Activated naive CD8-positive, alpha-beta T cell treated with anti-CD3 and anti-CD28 coated beads, Interleukin-2, amount 50 U/mL, for 24 hours (primary cell): Measurements from ENCODE around the gene LCN12.

Experiments used
- ATAC-seq: fragments of 150-1000 bp; cut with Tn5 transposase; one replicate; pipeline ENCODE4 v1.10.0; 2021
- DNase-seq: peaks from one replicate; pipeline ENCODE4 v3.0.0; 2021
- H3K27ac Mint-ChIP-seq: one replicate; pipeline ENCODE4 v1.8.0; 2021; ENCODE audit warnings: mild to moderate bottlenecking, mixed read lengths
- H3K27me3 Mint-ChIP-seq: one replicate; pipeline ENCODE4 v1.8.0; 2021; ENCODE audit warnings: mixed read lengths
- H3K36me3 Mint-ChIP-seq: one replicate; pipeline ENCODE4 v1.8.0; 2021; ENCODE audit warnings: low read depth, mixed read lengths
- H3K4me1 Mint-ChIP-seq: one replicate; pipeline ENCODE4 v1.8.0; 2021; ENCODE audit warnings: mixed read lengths
- H3K4me3 Mint-ChIP-seq: one replicate; pipeline ENCODE4 v1.8.0; 2021; ENCODE audit warnings: mild to moderate bottlenecking, moderate library complexity, mixed read lengths
- H3K9me3 Mint-ChIP-seq: one replicate; pipeline ENCODE4 v1.8.0; 2021; ENCODE audit warnings: mixed read lengths

LCN12 gene

DNA sequence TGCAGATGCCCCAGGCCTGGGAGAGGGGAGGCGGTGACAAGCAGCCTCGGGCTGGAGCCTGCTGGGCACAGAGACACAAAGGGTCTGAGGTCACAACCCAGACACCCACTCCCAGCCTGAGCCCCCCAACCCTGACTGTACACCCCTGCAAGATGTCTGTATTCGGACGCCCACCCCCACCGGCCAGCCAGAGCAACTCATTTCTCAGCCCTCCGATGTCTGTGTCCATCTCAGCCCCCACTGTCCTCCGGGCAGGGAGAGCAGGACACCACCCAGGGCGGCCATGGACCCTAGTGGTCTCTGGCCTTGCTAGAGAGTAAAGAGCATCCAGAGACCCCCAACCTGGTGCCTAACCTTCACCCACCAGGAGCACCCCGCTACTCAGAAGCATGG, 3.9 kb downstream of the LCN12 start:
- H3K27ac Mint-ChIP-seq: no peak overlapping the region

DNA sequence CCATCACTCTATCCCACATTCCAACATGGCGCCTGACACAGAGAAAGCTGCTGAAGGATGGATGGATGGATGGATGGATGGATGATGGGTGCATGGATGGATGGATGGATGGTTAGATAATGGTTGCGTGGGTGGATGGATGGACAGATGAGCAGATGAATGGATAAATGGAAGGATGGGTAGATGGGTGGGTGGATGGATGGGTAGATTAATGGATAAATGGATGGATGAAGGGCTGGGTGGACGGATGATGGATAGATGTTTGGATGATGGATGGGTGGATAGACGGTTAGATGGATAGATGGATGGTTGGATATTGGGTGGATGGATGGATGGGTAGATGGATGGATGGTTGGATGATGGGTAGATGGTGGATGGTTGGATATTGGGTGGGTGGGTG, 4.5 kb downstream of the LCN12 start:
- H3K4me1 Mint-ChIP-seq: peaks cover 7% of the 10 kb centered on the region
- no peak overlapping the region for H3K27ac Mint-ChIP-seq
- H3K4me3 Mint-ChIP-seq: no peak overlapping the region
- H3K36me3 Mint-ChIP-seq: peaks cover 2% of the 10 kb centered on the region
- H3K27me3 Mint-ChIP-seq: no peaks in the 10 kb centered on the region
- DNase-seq (no peak), ATAC-seq (no peak)
- H3K9me3 Mint-ChIP-seq: peaks cover 4% of the 10 kb centered on the region

More for the DNA sequence above, 3.9 kb downstream of the LCN12 start:
- H3K36me3 Mint-ChIP-seq: peaks cover 2% of the 10 kb centered on the region
- H3K4me1 Mint-ChIP-seq: peaks cover 5% of the 10 kb centered on the region
- DNase-seq (no peak), ATAC-seq (no peak)
- peaks cover 4% of the 10 kb centered on the region for H3K9me3 Mint-ChIP-seq
- H3K27me3 Mint-ChIP-seq: no peaks in the 10 kb centered on the region
- no peak overlapping the region for H3K4me3 Mint-ChIP-seq

GRCh38 chr9:136957461-136957860, 5.4 kb downstream of the LCN12 start:
- H3K27me3 Mint-ChIP-seq: no peaks in the 10 kb centered on the region
- ATAC-seq (no peak), DNase-seq (no peak)
- H3K4me1 Mint-ChIP-seq: peaks cover 7% of the 10 kb centered on the region
- H3K4me3 Mint-ChIP-seq: no peak overlapping the region
- H3K9me3 Mint-ChIP-seq: peaks cover 4% of the 10 kb centered on the region
- peaks cover 2% of the 10 kb centered on the region for H3K36me3 Mint-ChIP-seq
- H3K27ac Mint-ChIP-seq: no peak overlapping the region

DNA sequence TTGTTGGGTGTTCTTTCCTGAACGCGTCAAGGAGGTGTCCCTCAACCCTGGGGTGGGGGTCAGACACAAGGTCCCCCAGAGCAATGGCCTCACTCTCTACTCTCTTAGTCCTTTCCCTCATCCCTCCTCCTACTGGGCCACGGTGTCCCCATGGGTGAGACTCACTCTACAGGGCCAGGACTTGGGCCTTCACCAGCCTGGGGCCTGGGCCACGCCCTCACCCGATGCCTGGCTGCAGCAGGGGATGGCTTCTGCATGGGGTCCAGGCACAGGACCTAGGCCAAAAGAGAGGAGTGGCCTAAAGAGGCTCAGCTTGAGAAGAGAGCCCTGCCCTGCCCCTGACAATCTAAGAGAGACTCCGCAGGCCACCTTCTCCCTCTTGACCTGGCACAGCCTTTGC, 5.8 kb downstream of the LCN12 start:
- peaks cover 2% of the 10 kb centered on the region for H3K36me3 Mint-ChIP-seq
- ATAC-seq: no peak
- H3K4me3 Mint-ChIP-seq: no peak overlapping the region

DNA sequence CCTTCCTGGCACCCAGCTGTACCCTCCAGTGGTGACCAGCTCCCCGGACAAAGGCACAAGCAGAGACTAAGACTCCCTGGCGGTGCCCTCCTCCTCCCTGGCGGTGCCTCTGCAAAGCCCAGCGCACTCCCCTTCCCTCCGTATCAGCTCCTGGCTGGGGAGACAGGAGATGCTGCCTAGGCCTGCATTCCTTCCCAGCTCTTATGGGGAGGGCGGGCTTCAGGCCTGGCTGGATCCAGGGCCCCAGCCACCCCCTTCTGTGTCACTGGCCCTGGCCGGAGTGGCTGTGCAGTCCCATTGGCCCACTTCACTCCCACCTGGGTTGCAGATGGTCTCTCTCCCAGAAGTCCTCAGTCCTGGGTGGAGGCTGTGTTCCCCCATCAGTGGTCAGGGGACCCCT, 6.4 kb downstream of the LCN12 start:
- no peaks in the 10 kb centered on the region for H3K27me3 Mint-ChIP-seq
- H3K9me3 Mint-ChIP-seq: peaks cover 4% of the 10 kb centered on the region
- H3K4me3 Mint-ChIP-seq: no peak overlapping the region
- peaks cover 2% of the 10 kb centered on the region for H3K36me3 Mint-ChIP-seq
- DNase-seq (no peak), ATAC-seq (no peak)
- peaks cover 13% of the 10 kb centered on the region for H3K4me1 Mint-ChIP-seq
- H3K27ac Mint-ChIP-seq: no peak overlapping the region

More for the DNA sequence above, 5.8 kb downstream of the LCN12 start:
- peaks cover 4% of the 10 kb centered on the region for H3K9me3 Mint-ChIP-seq
- peaks cover 9% of the 10 kb centered on the region for H3K4me1 Mint-ChIP-seq
- no peak overlapping the region for H3K27ac Mint-ChIP-seq
- H3K27me3 Mint-ChIP-seq: no peaks in the 10 kb centered on the region
- DNase-seq: no peak

DNA sequence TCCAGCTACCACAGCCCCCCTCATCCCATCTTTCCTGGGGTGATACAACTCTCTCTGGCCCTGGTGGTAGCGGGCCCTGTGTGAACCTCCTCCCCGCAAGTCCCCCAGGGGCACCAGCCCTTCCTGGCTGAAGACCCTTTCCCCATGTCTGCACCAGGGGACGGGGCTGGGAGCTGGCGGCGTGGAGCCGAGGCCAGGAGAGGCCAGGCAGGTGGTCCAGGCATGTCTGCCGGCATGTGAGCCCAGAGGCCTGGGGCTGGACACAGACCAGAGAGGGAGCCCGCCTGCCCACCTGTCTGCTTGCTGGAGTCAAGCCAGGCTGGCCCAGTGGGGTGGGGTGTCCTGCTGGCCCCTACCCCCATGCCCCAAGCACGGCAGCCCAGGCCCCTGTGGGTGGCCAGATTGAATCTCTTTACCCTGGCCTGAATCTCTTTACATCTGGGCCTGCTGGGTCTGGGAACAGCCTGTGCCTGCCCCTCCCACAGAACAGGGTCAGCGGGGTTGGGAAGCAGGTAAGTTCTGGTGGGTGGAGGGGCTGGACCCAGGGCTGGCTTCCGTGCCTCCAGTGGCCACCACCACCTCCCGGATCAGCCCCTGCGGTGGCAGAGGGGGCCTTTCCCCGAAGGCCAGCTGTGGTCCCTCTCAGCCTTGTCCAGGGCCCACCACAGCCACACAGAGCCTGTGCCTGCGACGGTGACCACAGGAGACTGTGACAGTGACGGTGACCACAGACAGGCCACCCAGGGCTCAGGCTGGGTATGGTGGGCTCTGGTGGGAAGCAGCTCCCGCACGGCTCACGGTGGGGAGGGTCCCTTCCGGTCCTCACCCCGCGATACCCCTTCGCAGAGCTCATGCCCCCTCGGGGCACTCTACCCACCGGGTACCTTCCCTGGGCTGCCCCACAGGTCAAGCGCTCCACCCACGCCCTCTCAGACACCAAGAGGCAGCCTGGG, 7.1 kb downstream of the LCN12 start:
- no peak for ATAC-seq
- Mint-ChIP-seq H3K4me1 (peaks cover 13% of the 10 kb centered on the region), H3K4me3 (no peak overlapping the region), H3K9me3 (peaks cover 4% of the 10 kb centered on the region), H3K36me3 (peaks cover 2% of the 10 kb centered on the region), H3K27me3 (no peaks in the 10 kb centered on the region), H3K27ac (no peak overlapping the region)
- DNase-seq: no peak

- no peak for ATAC-seq
- H3K36me3 Mint-ChIP-seq: peaks cover 2% of the 10 kb centered on the region
- H3K9me3 Mint-ChIP-seq: peaks cover 4% of the 10 kb centered on the region
- H3K4me1 Mint-ChIP-seq: peaks cover 19% of the 10 kb centered on the region
- no peak overlapping the region for H3K27ac Mint-ChIP-seq
- H3K27me3 Mint-ChIP-seq: no peaks in the 10 kb centered on the region
- H3K4me3 Mint-ChIP-seq: no peak overlapping the region
- DNase-seq: no peak
Observed at GRCh38 chr9:136960212-136960937, 8.3 kb downstream of the LCN12 start.

DNA sequence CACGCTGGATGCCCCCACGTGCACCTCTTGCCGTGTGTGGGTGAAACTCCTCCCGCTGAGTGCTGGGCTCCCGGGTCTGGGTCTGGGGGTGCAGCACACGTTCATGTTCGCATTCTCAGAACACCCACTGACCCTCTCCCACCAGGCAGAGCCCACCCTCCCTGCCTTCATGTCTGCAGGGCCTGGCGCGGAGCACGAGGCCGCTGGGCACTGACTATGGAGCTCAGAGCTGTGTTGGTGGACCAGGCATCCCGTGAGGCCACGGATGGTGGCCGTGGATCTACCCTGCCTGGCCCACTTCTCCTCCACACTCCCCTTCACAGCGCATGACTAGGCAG, 8.8 kb downstream of the LCN12 start:
- no peak overlapping the region for H3K27ac Mint-ChIP-seq
- peaks cover 2% of the 10 kb centered on the region for H3K36me3 Mint-ChIP-seq
- H3K4me1 Mint-ChIP-seq: peaks cover 25% of the 10 kb centered on the region
- ATAC-seq: no peak
- peaks cover 4% of the 10 kb centered on the region for H3K9me3 Mint-ChIP-seq
- no peaks in the 10 kb centered on the region for H3K27me3 Mint-ChIP-seq
- DNase-seq: no peak
- H3K4me3 Mint-ChIP-seq: no peak overlapping the region

DNA sequence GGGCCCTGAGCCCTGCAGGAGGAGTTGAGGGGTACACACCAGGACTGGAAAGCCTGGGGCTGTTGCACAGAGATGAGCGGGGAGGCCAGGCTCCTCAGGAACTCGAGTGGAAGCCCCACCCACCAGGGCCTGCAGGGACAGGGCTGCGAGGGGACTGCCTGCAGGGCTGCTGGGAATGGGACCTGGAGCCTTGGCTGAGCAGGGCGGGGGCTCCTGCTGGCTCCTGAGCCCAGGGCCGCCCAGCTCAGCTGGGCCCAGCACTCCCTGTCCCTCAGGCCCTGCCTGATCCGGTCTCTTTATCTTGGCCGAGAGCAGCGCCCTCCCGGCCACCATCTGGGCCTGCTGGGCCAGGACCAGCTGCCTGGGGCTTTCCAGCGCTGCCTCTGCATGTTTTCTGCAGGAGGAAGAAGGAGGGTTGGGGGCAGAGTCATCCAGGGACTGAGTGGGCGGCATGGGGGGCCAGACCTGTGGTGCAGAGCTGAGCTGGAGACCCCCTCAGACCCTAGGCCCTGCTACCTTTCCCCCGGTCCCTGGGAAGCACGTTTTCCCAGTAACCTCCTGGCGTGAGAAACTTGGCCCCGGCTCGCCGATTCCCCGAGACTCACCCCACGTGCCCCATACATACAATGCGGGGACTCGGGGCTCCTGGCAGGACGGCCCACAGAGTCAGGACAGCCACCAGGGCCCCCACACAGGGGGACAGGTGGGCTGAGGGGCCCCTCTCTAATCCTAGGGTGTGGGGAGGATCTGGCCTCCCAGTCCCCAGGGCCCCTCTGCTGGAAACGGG, 9.4 kb downstream of the LCN12 start:
- H3K36me3 Mint-ChIP-seq: peaks cover 2% of the 10 kb centered on the region
- no peak overlapping the region for H3K27ac Mint-ChIP-seq
- ATAC-seq: no peak
- no peak for DNase-seq
- H3K9me3 Mint-ChIP-seq: peaks cover 4% of the 10 kb centered on the region
- peaks cover 30% of the 10 kb centered on the region for H3K4me1 Mint-ChIP-seq
- no peak overlapping the region for H3K4me3 Mint-ChIP-seq
- H3K27me3 Mint-ChIP-seq: no peaks in the 10 kb centered on the region

DNA sequence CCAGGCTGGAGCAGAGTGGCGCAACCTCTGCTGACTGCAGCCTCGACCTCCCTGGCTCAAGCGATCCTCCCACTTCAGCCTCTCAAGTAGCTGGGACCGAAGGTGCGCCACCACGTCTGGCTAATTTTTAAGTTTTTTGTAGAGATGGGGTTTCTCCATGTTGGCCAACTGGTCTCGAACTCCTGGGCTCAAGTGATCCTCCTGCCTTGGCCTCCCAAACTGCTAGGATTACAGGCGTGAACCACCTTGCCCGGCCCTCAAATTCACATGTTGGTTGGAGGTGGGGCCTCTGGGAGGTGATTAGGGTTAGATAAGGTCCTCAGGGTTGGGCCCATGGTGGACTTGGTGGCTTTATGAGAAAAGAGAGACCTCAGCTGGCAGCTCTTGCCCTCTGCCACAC, 10.1 kb downstream of the LCN12 start:
- DNase-seq (no peak), ATAC-seq (no peak)
- no peaks in the 10 kb centered on the region for H3K9me3 Mint-ChIP-seq
- no peak overlapping the region for H3K4me3 Mint-ChIP-seq
- H3K36me3 Mint-ChIP-seq: no peaks in the 10 kb centered on the region
- no peaks in the 10 kb centered on the region for H3K27me3 Mint-ChIP-seq
- H3K27ac Mint-ChIP-seq: no peak overlapping the region
- H3K4me1 Mint-ChIP-seq: peaks cover 32% of the 10 kb centered on the region

DNA sequence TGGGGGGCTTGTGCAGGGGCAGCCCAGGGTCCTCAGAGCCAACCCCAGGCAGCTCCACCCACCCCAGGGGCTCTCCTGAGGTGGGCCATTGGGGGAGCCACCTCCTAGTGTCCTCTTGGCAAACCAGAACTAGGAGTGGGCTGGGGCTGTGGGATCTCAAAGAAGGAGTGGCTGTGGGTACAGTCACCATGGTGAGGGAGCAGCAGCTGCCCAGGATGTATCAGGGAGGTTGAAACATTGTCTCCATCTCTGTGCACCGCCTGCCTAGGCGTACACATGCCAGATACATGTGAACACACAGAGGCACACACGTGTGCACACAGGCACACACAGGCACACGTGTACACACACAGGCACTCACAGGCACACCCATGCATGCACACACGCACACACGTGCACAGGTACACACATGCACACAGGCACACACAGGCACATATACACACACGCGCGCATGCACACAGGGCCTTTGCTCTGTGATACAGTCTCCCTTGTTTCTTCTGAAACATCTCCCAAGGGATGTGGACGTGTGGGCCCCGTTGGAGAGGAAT, 10.7 kb downstream of the LCN12 start:
- H3K9me3 Mint-ChIP-seq: no peaks in the 10 kb centered on the region
- peak overlapping the region; percentile 42 for H3K27ac Mint-ChIP-seq
- no peak overlapping the region for H3K4me3 Mint-ChIP-seq
- H3K4me1 Mint-ChIP-seq: peaks cover 32% of the 10 kb centered on the region
- ATAC-seq (no peak), DNase-seq (no peak)
- no peaks in the 10 kb centered on the region for H3K36me3 Mint-ChIP-seq
- no peaks in the 10 kb centered on the region for H3K27me3 Mint-ChIP-seq

GRCh38 chr9:136963341-136963740, 11.3 kb downstream of the LCN12 start:
- Mint-ChIP-seq H3K4me1 (peaks cover 32% of the 10 kb centered on the region), H3K27ac (no peak overlapping the region), H3K9me3 (no peaks in the 10 kb centered on the region), H3K36me3 (no peaks in the 10 kb centered on the region), H3K27me3 (no peaks in the 10 kb centered on the region), H3K4me3 (no peak overlapping the region)
- DNase-seq (no peak), ATAC-seq (no peak)

- peaks cover 32% of the 10 kb centered on the region for H3K4me1 Mint-ChIP-seq
- no peak overlapping the region for H3K4me3 Mint-ChIP-seq
- no peak overlapping the region for H3K27ac Mint-ChIP-seq
- H3K27me3 Mint-ChIP-seq: no peaks in the 10 kb centered on the region
- DNase-seq (no peak), ATAC-seq (no peak)
- no peaks in the 10 kb centered on the region for H3K9me3 Mint-ChIP-seq
- H3K36me3 Mint-ChIP-seq: no peaks in the 10 kb centered on the region
Observed at GRCh38 chr9:136963751-136964150, 11.7 kb downstream of the LCN12 start.

GRCh38 chr9:136964171-136964689, 12.2 kb downstream of the LCN12 start:
- ATAC-seq (no peak), DNase-seq (no peak)
- Mint-ChIP-seq H3K4me1 (peaks cover 32% of the 10 kb centered on the region), H3K36me3 (no peaks in the 10 kb centered on the region), H3K27ac (no peak overlapping the region), H3K27me3 (no peaks in the 10 kb centered on the region), H3K4me3 (no peak overlapping the region), H3K9me3 (no peaks in the 10 kb centered on the region)
